Stimulated activated CD8-positive, alpha-beta memory T cell treated with anti-CD3 and anti-CD28 coated beads, Interleukin-4, amount 100 ng/mL, for 4 hours (primary cell): ENCODE data around the gene TMEM33.
"Not testable (repeated sequence)": the region's sequence is repeated elsewhere in the genome, so short reads cannot be mapped to it uniquely, and the experiment has no call there.

Experiments used
- DNase-seq, 2 donors: peaks; one replicate each; pipeline ENCODE4 v3.0.0-alpha.2; 2020; ENCODE audit warnings: low read depth in 2 of 2, low spot score in 1 of 2

TMEM33 gene, protein sequence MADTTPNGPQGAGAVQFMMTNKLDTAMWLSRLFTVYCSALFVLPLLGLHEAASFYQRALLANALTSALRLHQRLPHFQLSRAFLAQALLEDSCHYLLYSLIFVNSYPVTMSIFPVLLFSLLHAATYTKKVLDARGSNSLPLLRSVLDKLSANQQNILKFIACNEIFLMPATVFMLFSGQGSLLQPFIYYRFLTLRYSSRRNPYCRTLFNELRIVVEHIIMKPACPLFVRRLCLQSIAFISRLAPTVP

DNA sequence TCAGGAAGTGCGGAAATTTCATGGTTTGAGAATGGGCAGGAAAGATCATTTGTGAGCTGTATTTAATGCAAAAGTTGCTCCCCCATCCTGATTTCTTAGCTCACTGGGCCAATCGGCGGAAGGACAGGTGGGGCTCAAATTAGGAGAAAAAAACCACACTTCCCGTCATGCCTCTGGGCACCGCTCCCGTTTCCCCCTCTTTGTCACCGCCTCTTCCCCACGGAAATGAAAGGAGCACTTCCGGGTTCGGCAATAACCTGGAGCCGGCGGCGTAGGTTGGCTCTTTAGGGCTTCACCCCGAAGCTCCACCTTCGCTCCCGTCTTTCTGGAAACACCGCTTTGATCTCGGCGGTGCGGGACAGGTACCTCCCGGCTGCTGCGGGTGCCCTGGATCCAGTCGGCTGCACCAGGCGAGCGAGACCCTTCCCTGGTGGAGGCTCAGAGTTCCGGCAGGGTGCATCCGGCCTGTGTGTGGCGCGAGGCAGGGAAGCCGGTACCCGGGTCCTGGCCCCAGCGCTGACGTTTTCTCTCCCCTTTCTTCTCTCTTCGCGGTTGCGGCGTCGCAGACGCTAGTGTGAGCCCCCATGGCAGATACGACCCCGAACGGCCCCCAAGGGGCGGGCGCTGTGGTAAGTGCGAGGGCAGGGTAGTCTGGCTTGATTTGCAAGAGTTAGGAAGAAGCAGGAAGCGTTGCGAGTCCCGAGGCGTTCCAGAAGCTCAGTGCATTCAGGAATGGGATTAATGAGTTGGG lies at the start of gene TMEM33:
TSS of gene TMEM33 (plus strand) at position 529 of the 751 bp plus-strand sequence. CDS start at position 585, 56 bp downstream.
- DNase-seq, result peak; percentile 50 to 65

DNA sequence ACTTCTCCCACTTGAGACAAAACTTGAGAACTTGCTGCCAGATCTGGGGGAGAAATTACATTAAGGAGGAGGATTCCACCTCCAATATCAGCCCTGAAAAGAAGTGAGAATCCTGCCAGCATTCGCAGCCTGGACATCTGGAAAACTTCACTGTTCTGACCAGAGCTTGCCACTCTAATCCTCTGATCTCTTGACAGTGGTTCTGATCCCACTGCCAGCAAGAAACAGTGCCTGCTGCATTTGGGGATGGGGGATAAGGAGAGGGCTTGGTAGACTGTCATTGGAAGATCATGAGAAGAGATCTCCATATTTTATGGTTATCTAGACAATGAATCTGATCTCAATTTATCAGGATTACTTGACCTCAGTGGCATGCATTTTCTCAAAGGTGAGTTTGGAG lies 49.8 kb upstream of the TMEM33 start:
- DNase-seq, result no peak

DNA sequence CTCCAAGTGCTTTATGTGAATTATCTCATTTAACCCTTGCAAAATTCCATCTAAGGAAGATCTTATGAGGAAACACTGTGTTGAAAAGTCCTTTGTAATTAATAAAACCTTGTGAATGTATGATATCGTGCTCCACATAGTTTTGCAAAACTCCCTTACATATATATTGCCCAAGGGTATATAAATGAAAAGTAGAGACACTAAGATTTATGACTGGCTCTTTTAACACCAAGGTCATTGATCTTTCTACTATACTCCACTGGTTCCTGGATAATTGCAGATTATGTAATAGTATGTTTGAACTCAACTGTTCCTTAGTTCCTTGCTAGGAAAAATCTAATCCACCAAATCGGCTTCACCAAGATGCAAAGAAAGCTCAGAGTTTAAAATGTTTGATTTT lies 48.0 kb upstream of the TMEM33 start:
- no peak for DNase-seq

DNA sequence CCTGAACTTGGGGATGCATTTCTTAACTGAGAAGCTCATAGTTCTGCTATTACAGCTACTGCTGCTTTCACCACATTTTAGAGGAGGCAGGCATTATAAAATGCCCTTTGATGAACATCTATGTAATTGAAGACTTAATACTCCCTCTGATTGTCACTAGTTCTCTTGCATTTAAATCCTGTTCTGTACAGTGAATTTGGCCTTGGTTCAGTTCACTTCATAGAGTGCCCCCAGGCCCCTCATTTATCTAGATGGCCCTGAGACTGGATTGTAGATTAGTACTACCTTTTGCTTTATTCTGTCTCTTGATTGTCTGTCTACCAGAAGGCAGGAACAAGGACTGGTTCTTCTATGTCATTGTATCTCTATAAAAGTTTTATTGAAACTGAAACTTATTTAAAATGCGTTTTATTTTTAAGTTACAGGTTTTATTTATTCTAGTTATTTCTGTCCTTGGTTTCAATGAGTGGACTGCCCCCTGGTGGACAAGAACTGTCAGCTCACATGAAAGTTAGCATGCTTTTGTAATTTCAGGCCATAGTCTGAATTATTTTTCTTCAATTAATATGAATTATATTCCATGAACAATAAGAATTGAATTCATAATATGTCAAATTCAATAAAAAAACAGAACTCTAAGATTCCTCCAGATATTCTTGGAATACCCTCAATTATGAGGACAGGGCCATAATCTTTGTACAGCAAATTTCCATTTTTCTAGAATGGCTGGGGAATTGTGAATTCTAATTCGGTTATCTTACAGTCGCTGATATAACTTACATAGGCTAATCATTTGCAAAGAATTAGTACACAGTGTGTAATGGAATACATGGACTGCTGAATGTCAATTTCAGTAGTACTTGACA lies 47.2 kb upstream of the TMEM33 start:
- DNase-seq, result no peak

DNA sequence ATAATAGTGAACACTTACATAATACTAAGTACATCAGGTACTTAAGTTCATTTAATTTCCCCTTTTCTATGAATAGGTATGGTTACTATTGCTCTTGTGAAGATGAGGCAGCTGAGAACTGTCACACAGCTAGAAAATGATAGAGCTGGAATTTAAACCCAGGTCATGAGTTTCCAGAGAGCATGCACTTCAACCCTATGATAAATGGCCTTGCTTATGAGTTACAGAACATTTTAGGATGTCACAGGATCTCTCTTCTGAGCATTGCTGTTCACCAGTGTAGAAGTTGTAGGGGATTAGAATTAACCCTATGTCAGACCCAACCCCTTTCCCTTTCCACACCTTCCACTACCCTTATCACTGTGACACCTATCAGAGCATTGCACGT lies 46.5 kb upstream of the TMEM33 start:
- DNase-seq, result no peak

DNA sequence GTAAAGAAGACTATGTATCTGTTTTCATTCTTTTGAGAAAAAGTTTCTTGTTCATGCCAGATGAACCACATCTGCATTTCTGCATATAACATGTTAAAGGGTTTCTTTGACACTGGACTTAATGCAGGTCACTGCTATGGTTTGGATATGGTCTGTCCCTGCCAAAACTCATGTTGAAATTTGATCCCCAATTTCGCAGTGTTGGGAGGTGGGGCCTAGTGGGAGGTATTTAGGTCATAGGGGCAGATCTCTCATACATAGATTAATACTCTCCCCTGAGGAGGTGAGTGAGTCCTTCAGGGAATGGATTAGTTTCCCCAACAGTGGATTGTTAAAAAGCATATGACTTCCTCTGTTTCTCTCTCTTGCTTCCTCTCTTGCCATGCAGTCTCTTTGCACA lies 45.9 kb upstream of the TMEM33 start:
- DNase-seq, result no peak

DNA sequence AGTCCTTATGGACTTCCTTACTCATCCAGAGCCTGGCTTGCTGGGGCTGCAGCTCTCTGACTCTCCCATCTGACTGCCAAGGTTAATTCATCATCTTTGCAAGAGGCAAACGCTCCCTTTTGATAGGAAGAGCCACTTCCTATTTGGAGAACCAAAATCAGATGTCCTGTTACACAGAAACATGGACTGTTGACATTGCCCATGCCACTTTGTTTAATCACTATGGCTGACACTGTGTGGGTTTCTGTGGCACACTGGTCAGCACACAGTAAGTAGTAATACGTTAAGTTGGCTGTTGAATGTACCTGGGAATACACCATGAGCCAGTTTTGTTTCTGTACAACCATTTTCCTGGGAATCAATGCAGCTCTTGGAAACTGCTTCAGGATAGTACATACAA lies 45.1 kb upstream of the TMEM33 start:
- no peak for DNase-seq

DNA sequence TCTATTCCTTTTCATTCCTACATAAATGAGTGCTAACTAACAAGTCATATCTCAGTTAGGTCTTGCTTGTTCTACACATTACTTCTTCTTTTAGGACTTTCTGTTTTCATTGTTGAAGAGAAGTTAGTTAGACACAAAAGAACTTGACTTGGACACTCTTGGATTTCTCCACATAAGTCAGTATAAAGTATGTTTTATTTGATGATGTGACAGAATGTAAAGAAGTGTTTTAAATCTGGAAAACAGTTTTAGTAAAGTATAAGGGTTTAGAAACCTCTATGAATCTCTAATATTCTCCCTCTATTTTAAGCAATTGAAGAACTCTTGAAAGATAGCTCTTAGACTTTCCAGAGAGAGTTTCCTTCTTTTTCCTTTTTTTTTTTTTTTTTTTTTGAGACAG lies 38.6 kb upstream of the TMEM33 start:
- DNase-seq, result no peak

DNA sequence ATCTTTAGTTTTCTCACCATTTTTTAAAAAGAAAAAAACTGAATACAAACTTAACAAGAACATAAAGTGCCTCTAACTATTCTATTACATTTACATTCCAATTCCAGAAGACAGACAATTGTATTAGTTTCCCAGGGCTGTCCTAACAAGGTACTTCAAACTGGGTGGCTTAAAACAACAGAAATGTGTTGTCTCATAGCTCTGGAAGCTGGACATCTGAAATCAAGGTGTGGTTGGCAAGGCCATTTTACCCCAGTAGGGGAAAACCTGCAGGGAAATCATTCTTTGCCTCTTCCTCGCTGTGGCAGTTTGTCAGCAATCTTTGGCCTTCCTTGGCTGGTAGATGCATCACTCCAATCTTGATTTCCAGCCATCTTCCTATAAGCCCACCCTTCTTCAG lies 37.5 kb upstream of the TMEM33 start:
- no peak for DNase-seq

DNA sequence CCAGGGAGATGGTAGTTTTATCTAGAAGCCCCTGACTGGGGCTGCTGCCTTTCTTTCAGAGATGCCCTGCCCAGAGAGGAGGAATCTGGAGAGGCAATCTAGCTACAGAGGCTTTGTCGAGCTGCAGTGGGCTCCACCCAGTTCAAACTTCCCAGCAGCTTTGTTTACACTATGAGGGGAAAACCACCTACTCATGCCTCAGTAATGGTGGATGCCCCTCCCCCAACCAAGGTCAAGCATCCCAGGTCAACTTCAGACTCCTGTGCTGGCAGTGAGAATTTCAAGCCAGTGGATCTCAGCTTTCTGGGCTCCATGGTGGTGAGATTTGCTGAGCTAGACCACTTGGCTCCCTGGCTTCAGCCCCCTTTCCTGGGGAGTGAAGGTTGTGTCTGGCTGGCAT lies 26.1 kb upstream of the TMEM33 start:
- not testable (repeated sequence) for DNase-seq

DNA sequence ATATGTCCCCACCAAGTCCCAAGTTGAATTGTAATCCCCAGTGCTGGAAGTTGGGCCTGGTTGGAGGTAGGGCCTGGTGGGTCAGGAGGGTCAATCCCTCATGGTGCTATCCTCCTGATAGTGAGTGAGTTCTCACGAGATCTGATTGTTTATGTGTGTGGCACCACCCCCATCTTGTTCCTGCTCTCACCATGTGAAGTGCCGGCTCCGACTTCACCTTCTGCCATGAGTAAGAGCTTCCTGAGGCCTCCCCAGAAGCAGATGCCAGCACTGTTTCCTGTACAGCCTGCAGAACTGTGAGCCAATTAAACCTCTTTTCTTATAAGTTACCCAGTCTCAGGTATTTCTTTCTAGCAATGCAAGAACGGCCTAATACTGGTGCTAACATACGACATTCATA lies 22.7 kb upstream of the TMEM33 start:
- no peak for DNase-seq

DNA sequence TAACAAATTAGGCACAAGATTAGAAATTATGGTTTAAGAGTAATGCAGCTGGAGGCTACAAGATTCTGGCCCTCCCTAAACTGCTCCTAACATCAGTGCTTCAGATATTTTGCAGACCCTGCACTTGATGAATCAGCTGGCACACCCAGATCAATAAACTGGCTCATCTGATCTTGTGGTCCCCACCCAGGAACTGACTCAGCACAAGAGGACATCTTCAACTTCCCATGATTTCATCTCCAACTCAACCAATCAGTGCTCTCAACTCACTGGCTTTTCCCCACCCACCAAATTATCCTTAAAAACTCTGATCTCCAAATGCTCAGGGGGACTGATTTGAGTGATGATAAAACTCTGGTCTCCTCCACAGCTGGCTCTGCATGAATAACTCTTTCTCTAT lies 21.7 kb upstream of the TMEM33 start:
- DNase-seq, result no peak

DNA sequence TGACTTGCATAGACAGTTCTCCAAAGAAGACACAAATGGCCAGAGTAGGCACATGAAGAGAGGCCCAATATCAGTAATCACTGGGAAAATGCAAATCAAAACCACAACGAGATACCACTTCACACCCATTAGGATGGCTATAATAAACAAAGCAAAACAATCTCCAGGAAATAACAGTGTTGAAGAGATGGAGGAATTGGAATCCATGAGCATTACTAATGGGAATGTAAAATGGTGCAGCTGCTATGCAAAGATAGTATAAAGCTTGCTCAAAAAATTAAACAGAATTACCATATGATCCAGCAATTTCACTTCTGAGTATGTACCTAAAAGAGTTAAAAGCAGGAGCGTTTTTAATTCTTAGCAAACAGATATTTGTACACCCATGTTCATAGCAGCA lies 17.0 kb upstream of the TMEM33 start:
- no peak for DNase-seq

DNA sequence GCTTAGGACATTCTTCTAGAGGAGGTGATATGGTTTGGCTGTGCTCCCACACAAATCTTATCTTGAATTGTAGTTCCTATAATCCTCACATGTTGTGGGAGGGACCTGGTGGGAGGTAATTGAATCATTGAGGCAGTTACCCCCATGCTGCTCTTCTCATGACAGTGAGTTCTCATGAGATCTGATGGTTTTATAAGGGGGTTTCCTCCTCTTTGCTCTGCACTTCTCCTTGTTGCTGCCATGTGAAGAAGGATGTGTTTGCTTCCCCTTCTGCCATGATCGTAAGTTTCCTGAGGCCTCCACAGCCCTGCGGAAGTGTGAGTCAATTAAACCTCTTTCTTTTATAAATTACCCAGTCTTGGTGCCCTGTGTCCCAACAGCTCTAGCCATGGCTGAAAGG lies 14.8 kb upstream of the TMEM33 start:
- not testable (repeated sequence) for DNase-seq

DNA sequence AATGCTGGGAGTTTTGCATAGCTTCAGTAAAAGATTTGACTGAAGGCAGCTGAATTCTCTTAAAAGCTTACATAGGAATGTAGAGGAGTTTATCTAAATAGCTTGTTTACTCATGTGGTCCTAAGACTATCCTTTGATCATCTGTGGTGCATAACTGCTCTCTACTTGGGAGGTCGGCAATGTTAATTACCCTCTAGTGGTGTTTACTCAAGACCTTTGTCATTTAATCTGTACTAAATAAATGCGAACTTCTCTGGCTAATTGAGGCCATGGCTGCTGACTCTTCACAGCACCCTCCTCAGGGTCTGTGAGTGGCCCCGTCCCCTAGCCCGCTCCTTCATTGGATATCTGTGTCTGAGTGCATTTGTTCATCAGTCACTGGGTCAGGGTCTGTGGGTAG lies 13.8 kb upstream of the TMEM33 start:
- DNase-seq, result no peak

DNA sequence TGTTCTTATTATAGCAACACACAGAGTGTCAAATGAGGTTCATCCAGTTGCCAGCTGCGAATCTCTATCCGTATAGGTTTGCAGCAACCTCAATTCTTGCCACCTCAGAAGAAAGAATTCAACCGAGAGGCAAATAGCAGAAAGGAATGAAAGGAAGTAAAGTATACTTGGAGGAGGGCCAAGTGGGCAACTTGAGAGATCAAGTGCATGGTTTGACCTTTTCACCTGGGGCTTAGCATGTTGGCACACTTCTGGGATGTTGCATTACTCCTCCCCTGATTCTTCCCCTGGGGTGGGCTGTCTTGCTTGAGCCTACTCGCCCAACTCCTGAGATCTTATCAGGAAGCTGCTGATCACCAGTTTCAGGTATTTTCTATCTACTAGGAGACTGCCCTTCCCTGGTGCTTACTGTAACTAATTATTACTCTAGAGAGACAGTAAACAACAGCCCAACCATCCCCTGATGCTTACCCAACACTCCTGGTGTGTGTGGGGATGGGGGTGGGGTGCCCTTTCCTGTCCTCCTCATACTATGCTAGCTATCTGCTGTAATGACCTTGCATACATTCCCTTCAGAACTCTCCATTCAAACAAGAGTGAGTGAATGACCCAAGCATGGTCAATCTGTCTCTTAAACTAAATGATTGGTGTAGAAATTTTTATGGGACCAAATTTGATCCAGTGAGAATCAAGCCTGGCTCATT lies 7.3 kb upstream of the TMEM33 start:
- DNase-seq, result no peak

DNA sequence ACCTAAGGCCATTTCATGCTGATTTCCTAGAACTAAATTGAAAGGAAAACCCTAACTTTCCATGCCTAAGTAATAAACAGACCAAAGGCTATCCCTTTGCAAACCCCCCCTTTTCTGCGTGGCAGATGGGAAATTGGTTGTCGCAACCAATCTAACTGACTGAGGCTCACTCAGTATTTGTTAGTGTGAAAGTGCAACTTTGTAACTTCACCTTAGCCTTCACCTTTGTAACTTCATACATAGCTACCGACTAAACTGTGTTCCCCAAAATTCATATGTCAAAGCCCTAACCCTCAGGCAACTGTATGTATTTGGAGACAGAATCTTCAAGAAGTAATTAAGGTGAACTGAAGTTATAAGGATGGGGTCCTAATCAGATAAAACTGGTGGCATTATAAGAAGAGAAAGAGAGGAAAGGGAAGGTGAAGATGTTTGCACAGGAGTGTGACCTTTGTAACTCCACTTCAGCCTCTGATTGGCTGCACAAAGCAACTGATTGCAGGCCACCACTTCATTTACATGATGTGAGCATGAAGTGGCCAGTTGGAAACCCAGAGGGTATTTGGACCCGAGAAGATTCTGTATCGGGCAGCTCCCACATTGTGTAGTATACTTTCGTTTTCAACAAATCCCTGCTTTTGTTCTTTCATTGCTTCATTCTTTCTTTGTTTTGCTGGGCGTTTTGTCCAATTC lies 4.9 kb upstream of the TMEM33 start:
- DNase-seq, result no peak

DNA sequence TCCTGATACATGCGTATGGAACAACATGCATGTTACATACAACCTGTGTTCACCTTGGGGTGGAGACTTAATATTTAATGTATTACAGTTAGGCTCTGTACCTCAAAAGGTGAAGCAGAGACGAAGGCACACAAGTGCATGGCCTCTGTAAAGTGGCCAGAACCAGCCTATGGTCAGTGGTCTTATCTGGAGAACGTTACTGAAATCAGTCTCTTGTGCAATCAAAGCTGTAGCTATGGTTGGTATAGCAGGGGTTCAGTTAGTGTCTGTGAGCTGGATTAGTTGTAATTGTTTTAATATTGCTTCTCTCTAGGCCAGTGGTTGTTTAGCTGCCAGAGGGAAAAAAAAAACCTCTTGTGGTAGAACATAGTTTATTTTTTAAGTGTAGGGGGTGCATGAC lies 2.2 kb upstream of the TMEM33 start:
- DNase-seq, result no peak

DNA sequence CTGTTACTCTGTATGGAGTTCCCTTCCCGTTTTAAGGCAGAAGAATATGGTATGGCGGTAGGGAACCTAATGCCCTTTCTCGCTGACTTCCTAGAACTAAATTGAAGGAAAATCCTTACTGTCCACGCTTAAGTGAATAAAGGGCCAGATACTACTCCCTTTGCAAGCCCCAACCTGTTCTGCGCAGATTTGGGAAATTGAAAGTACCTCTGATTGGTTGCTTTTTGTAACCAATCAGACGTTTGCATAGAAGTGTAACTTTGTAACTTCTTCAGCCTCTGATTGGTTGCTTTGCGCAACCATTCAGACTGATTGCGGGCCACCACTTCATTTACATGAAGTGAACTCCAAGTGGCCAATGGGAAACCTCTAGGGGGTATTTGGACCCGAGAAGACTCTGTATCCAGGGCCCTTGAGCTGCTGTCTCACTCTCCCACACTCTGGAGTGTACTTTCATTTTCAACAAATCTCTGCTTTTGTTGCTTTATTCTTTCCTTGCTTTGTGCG lies 1.2 kb upstream of the TMEM33 start:
- DNase-seq, result no peak

DNA sequence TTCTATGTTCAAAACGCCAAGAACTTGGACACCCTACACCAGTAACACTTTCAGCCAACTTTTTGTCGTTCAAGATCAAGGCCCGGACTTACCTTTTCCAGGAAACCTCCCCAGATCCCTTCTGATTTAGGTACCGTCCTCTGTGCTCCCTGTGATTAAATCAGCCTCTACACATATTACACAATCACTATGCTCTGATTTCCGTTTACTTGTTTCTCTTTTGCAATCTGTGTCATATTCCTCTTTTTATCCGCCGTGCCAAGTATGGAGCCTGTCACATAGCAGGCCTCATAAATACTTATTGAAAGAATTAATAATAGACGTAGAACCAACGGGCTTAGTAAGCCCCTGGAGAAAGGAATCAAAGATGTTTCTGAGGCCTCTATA lies 722 bp upstream of the TMEM33 start:
- no peak for DNase-seq

DNA sequence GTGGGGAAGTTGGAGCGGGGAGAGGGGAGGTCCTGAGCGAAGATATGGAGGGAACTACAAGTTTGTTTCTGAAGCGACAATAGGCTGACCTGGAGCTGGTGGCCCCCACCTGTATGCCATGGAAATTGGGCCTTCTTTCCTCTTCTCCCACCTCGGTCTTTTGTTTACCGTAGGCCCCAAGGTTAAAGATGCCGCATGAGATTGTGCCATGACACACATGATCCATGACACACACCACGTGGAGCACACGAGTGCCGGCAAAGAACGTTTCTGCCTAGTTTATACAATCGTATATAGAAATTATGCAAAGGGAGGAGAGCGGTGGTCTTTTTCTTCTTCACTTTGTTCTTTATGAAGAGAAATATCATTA lies 408 bp downstream of the TMEM33 start:
- DNase-seq, result no peak
